DOHH2 (cell line): ENCODE results near the gene UGT2A1.

Source experiments
- H3F3A ChIP-seq: fragments of 200-600 bp; sonication (generic), shearing (Covaris generic); 2 replicates; pipeline ENCODE4 v1.6.0; 2016; ENCODE audit warnings: antibody characterized with exemption, mild to moderate bottlenecking; ENCODE audit not compliant: control insufficient read depth, insufficient read depth
- H3K27ac ChIP-seq: fragments of 200-600 bp; sonication (generic); 2 replicates; pipeline ENCODE4 v1.5.1; 2014; ENCODE audit warnings: low read depth, mild to moderate bottlenecking, low read length, moderate library complexity
- H3K27me3 ChIP-seq: fragments of 200-600 bp; sonication (generic); 2 replicates; pipeline ENCODE4 v1.6.1; 2014; ENCODE audit warnings: mild to moderate bottlenecking, low read length, mixed read lengths; ENCODE audit not compliant: control insufficient read depth
- H3K36me3 ChIP-seq: fragments of 200-600 bp; sonication (generic); 2 replicates; pipeline ENCODE4 v1.6.1; 2014; ENCODE audit warnings: mild to moderate bottlenecking, low read length, moderate library complexity, mixed read lengths; ENCODE audit not compliant: control insufficient read depth
- H3K4me1 ChIP-seq: fragments of 200-600 bp; sonication (generic); 2 replicates; pipeline ENCODE4 v1.6.1; 2014; ENCODE audit warnings: mild to moderate bottlenecking, low read length, mixed read lengths; ENCODE audit not compliant: control insufficient read depth
- H3K4me2 ChIP-seq: fragments of 200-600 bp; sonication (generic); 2 replicates; pipeline ENCODE4 v1.6.0; 2014; ENCODE audit warnings: mild to moderate bottlenecking, low read length, moderate library complexity
- H3K4me3 ChIP-seq: fragments of 200-600 bp; sonication (generic); 2 replicates; pipeline ENCODE4 v1.5.1; 2014; ENCODE audit warnings: mild to moderate bottlenecking, low read length, mixed read lengths
- H3K79me2 ChIP-seq: fragments of 200-600 bp; sonication (generic); 2 replicates; pipeline ENCODE4 v1.6.1; 2014; ENCODE audit warnings: mild to moderate bottlenecking, low read length, mixed read lengths; ENCODE audit not compliant: control insufficient read depth
- H3K9me2 ChIP-seq: fragments of 200-600 bp; sonication (generic); replicated peaks from 2 replicates; pipeline ENCODE4 v1.6.1; 2014; ENCODE audit warnings: mild to moderate bottlenecking, low read length, mixed read lengths; ENCODE audit not compliant: control insufficient read depth
- H3K9me3 ChIP-seq: fragments of 200-600 bp; sonication (generic); 2 replicates; pipeline ENCODE4 v1.6.1; 2014; ENCODE audit warnings: antibody characterized with exemption, low read length, mixed read lengths; ENCODE audit not compliant: control insufficient read depth, insufficient read depth
- H4K20me1 ChIP-seq: fragments of 200-600 bp; sonication (generic); 2 replicates; pipeline ENCODE4 v1.6.0; 2014; ENCODE audit warnings: low read depth, mild to moderate bottlenecking, antibody characterized with exemption, low read length, moderate library complexity; ENCODE audit not compliant: control insufficient read depth, insufficient read depth
- CTCF ChIP-seq: fragments of 200-600 bp; sonication (generic); IDR thresholded peaks from one replicate; pipeline ENCODE4 v1.5.1; 2014; ENCODE audit warnings: antibody characterized with exemption, mild to moderate bottlenecking, low read depth, low read length; ENCODE audit not compliant: poor library complexity, severe bottlenecking
- EZH2phosphoT487 ChIP-seq: fragments of 200-600 bp; sonication (generic); IDR thresholded peaks from 2 replicates; pipeline ENCODE4 v1.6.1; 2017; ENCODE audit warnings: borderline replicate concordance, mild to moderate bottlenecking, antibody characterized with exemption, low read length, moderate library complexity, mixed read lengths

UGT2A1 gene

GRCh38 chr4:69697536-69698242, 44.6 kb upstream of the UGT2A1 start:
- no peaks in the 10 kb centered on the region for H3K79me2 ChIP-seq
- no peak overlapping the region for H3K4me2 ChIP-seq
- H3K27ac ChIP-seq, result no peak overlapping the region
- no peaks in the 10 kb centered on the region for H3K36me3 ChIP-seq
- H3K9me2 ChIP-seq, result no peaks in the 10 kb centered on the region
- H3K4me1 ChIP-seq, result no peaks in the 10 kb centered on the region
- no peaks in the 10 kb centered on the region for H3K27me3 ChIP-seq
- H4K20me1 ChIP-seq, result no peaks in the 10 kb centered on the region
- no peaks in the 10 kb centered on the region for H3F3A ChIP-seq
- TF ChIP-seq CTCF (no peak), EZH2phosphoT487 (no peak)
- H3K9me3 ChIP-seq, result no peaks in the 10 kb centered on the region
- no peak overlapping the region for H3K4me3 ChIP-seq

- no peaks in the 10 kb centered on the region for H3K27me3 ChIP-seq
- H3K4me3 ChIP-seq, result no peak overlapping the region
- no peaks in the 10 kb centered on the region for H3K4me1 ChIP-seq
- no peak for TF ChIP-seq EZH2phosphoT487
- TF ChIP-seq CTCF, result peak; percentile 41
- H3K4me2 ChIP-seq, result no peak overlapping the region
- H4K20me1 ChIP-seq, result no peaks in the 10 kb centered on the region
- H3F3A ChIP-seq, result no peaks in the 10 kb centered on the region
- no peak overlapping the region for H3K27ac ChIP-seq
- H3K36me3 ChIP-seq, result no peaks in the 10 kb centered on the region
- H3K9me2 ChIP-seq, result no peaks in the 10 kb centered on the region
- no peaks in the 10 kb centered on the region for H3K79me2 ChIP-seq
- no peaks in the 10 kb centered on the region for H3K9me3 ChIP-seq
Observed at GRCh38 chr4:69689599-69689998, 36.6 kb upstream of the UGT2A1 start.

GRCh38 chr4:69684804-69685203, 31.8 kb upstream of the UGT2A1 start:
- Histone ChIP-seq H3K36me3 (no peaks in the 10 kb centered on the region), H3K4me3 (no peak overlapping the region), H3K9me2 (no peaks in the 10 kb centered on the region), H3K79me2 (no peaks in the 10 kb centered on the region), H3K4me1 (no peaks in the 10 kb centered on the region), H4K20me1 (no peaks in the 10 kb centered on the region), H3F3A (no peaks in the 10 kb centered on the region; the same call in 1 of the 2 replicates), H3K27ac (no peak overlapping the region), H3K4me2 (no peak overlapping the region), H3K9me3 (no peaks in the 10 kb centered on the region), H3K27me3 (no peaks in the 10 kb centered on the region)
- TF ChIP-seq CTCF (no peak), EZH2phosphoT487 (no peak)
